PFSK-1 (cell line): ENCODE data around the gene DNAH7.

Experiments
- FOXP2 ChIP-seq: optimal IDR thresholded peaks from 2 replicates; pipeline ENCODE3; 2011; ENCODE audit warnings: borderline replicate concordance, control low read depth, inconsistent platforms; ENCODE audit not compliant: insufficient read depth; ENCODE audit errors: extremely low read length, extremely low read depth
- POLR2AphosphoS5 ChIP-seq: IDR thresholded peaks from 2 replicates; pipeline ENCODE4 v1.6.1; 2012; ENCODE audit warnings: low read depth, mild to moderate bottlenecking, control low read depth, low read length, moderate library complexity
- SIN3A ChIP-seq: IDR thresholded peaks from 2 replicates; pipeline ENCODE4 v1.6.1; 2012; ENCODE audit warnings: mild to moderate bottlenecking, low read length, moderate library complexity, borderline replicate concordance; ENCODE audit not compliant: insufficient read depth
- TAF1 ChIP-seq: IDR thresholded peaks from 2 replicates; pipeline ENCODE4 v1.6.1; 2012; ENCODE audit warnings: low read length, control low read depth, borderline replicate concordance; ENCODE audit not compliant: insufficient read depth
- TF ChIP-seq, protein P1 (sequence below), 2 experiments: IDR thresholded peaks; 2 replicates each; pipeline versions ENCODE4 v1.6.1 to v1.8.0; 2011 to 2012; ENCODE audit warnings: low read depth in 2 of 2, low read length in 2 of 2, control low read depth in 1 of 2, inconsistent platforms in 1 of 2, mild to moderate bottlenecking in 1 of 2, moderate library complexity in 1 of 2; ENCODE audit not compliant: insufficient read depth in 1 of 2

Gene DNAH7

GRCh38 chr2:196046123-196046917 lies 22.3 kb downstream of the DNAH7 start:
- TF ChIP-seq TAF1, result no peak
- no peak for TF ChIP-seq SIN3A
- TF ChIP-seq POLR2AphosphoS5, result no peak
- TF ChIP-seq, protein P1, sequence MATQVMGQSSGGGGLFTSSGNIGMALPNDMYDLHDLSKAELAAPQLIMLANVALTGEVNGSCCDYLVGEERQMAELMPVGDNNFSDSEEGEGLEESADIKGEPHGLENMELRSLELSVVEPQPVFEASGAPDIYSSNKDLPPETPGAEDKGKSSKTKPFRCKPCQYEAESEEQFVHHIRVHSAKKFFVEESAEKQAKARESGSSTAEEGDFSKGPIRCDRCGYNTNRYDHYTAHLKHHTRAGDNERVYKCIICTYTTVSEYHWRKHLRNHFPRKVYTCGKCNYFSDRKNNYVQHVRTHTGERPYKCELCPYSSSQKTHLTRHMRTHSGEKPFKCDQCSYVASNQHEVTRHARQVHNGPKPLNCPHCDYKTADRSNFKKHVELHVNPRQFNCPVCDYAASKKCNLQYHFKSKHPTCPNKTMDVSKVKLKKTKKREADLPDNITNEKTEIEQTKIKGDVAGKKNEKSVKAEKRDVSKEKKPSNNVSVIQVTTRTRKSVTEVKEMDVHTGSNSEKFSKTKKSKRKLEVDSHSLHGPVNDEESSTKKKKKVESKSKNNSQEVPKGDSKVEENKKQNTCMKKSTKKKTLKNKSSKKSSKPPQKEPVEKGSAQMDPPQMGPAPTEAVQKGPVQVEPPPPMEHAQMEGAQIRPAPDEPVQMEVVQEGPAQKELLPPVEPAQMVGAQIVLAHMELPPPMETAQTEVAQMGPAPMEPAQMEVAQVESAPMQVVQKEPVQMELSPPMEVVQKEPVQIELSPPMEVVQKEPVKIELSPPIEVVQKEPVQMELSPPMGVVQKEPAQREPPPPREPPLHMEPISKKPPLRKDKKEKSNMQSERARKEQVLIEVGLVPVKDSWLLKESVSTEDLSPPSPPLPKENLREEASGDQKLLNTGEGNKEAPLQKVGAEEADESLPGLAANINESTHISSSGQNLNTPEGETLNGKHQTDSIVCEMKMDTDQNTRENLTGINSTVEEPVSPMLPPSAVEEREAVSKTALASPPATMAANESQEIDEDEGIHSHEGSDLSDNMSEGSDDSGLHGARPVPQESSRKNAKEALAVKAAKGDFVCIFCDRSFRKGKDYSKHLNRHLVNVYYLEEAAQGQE (IDR thresholded peaks at IDR 0.05; ENCODE audit: insufficient read depth in 1 of 2, low read depth in 2 of 2, low read length in 2 of 2), result no peak
- TF ChIP-seq FOXP2, result no peak

DNA sequence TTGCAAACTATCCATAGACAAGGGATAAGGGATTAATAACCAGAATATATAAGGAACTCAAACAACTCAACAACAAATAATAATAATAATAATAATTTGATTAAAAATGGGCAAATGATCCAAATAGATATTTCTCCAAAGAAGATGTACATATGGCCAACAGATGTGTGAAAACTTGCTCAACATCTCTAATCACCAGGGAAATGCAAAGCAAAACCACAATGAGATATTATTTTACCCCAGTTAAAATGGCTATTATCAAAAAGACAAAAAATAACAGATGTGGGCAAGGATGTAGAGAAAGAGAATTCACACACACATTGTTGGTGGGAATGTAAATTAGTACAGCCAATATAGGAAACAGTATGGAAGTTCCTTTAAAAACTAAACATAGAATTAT lies 26.9 kb downstream of the DNAH7 start:
- TF ChIP-seq POLR2AphosphoS5 (no peak), FOXP2 (no peak), TAF1 (no peak), SIN3A (no peak)
- TF ChIP-seq, protein P1 (IDR thresholded peaks at IDR 0.05; ENCODE audit: insufficient read depth in 1 of 2, low read depth in 2 of 2, low read length in 2 of 2), result no peak

- TF ChIP-seq SIN3A (no peak), TAF1 (no peak), POLR2AphosphoS5 (no peak), FOXP2 (no peak)
- TF ChIP-seq, protein P1 (IDR thresholded peaks at IDR 0.05; ENCODE audit: insufficient read depth in 1 of 2, low read depth in 2 of 2, low read length in 2 of 2), result no peak
Measured at GRCh38 chr2:196040218-196040617, 28.4 kb downstream of the DNAH7 start.

GRCh38 chr2:196036442-196036841 lies 32.2 kb downstream of the DNAH7 start:
- TF ChIP-seq TAF1 (no peak), SIN3A (no peak), FOXP2 (no peak), POLR2AphosphoS5 (no peak)

DNA sequence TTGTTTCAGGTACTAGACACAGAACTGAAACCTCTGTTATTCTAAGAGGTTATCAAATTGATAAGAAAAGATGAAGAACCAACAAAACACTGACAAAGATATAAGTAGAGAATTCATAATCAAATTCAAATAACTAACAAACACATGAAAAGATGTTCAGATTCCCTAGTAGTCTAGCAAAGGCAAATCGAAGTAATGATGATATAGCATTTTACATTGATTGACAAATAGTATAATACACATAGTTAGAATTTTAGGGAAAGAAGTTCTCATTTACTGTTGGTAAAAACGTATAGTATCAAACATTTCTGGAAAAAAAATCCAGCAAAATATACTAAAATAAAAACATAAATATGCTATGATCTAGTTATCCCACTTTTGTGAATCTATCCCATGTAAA lies 50.6 kb downstream of the DNAH7 start:
- no peak for TF ChIP-seq TAF1
- TF ChIP-seq SIN3A, result no peak
- TF ChIP-seq FOXP2, result no peak
- TF ChIP-seq POLR2AphosphoS5, result no peak
- TF ChIP-seq, protein P1 (IDR thresholded peaks at IDR 0.05; ENCODE audit: insufficient read depth in 1 of 2, low read depth in 2 of 2, low read length in 2 of 2), result no peak
